DMS 273 treated with DMSO at 0.1 percent for 48 hours (cell line): Measurements from ENCODE around the gene TFDP1.

Experiments used
- DNase-seq: peaks from one replicate; lab custom pipeline; 2025; lab: John Stamatoyannopoulos, UW

The TFDP1 gene

DNA sequence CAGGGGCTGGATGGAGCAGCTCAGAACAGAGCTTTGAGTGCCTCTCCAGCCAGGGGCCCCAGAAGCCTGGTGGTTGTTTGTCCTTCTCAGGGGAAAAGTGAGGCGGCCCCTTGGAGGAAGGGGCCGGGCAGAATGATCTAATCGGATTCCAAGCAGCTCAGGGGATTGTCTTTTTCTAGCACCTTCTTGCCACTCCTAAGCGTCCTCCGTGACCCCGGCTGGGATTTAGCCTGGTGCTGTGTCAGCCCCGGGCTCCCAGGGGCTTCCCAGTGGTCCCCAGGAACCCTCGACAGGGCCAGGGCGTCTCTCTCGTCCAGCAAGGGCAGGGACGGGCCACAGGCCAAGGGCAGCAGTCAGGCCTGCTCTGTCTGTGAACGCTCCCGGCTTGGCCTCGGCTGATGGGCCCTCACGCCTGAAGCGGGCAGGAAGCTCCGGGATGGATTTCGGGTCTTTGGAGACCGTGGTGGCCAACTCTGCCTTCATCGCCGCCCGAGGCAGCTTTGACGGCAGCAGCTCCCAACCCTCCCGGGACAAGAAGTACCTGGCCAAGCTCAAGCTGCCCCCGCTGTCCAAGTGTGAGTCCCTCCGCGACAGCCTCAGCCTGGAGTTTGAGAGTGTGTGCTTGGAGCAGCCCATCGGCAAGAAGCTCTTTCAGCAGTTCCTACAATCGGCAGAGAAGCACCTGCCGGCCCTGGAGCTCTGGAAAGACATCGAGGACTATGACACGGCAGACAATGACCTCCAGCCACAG lies 82.6 kb downstream of the TFDP1 start, which contains the start of gene GRK1:
Gene GRK1, plus strand, starts transcription at position 269 of the 751 bp plus-strand sequence. Its CDS starts 168 bp downstream, at position 437.
- no peak for DNase-seq

DNA sequence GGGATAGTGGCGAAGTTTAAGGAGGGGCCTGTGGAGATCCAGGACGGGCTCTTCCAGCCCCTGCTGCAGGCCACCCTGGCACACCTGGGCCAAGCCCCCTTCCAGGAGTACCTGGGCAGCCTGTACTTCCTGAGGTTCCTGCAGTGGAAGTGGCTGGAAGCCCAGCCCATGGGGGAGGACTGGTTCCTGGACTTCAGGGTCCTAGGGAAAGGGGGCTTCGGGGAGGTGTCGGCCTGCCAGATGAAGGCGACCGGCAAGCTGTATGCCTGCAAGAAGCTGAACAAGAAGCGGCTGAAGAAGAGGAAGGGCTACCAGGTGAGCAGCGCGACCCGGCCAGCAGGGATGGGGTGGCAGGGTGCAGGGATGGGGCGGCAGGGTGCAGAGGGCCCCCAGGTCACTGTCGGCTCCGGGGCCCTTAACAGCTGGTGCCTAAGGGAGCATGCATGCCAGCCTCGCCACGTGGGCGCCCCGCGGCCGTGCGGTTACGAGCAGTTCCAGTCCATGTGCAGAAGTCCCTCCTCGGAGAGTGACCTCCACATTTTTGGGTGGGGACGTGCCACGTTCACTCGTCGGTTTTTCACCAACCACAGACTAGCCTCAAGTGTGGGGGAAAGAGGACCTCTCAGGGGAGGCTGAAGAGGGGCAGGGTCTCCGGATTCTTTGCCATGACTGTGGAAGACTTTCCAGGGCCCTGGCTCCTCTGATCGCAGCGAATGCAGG lies 83.4 kb downstream of the TFDP1 start:
- no peak for DNase-seq

GRCh38 chr13:113668491-113668971 lies 84.0 kb downstream of the TFDP1 start:
- no peak for DNase-seq

- DNase-seq: no peak
Observed at GRCh38 chr13:113669231-113669754, 84.7 kb downstream of the TFDP1 start.

DNA sequence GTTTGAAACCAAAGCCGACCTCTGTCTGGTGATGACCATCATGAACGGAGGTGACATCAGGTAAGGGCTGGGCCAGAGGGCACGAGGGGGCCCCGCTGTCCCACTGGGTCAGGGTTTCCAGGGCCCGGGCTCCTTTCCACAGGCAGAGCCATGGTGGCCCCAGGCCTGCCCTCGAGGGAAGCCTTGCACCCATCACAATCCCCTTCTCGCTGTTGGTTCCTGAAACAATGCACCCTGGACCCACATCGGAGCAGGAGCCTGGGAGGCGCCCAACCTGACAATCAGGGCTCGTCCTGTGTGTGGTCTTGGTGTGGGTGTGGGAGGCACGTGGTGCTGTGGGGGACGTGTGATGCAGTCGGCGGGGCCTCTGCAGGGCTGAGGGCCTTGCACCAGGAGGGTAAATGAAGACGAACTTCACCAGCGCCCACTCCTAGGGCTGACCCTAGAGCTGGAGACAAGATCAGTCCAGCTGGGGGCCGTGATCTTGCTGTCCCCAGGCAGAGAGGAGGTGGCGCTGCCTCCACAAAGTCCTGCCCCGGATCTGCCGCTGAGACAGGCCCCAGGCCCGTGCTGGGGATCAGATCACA lies 85.3 kb downstream of the TFDP1 start:
- DNase-seq: no peak

- DNase-seq: no peak
Observed at GRCh38 chr13:113670541-113670940, 86.0 kb downstream of the TFDP1 start.

DNA sequence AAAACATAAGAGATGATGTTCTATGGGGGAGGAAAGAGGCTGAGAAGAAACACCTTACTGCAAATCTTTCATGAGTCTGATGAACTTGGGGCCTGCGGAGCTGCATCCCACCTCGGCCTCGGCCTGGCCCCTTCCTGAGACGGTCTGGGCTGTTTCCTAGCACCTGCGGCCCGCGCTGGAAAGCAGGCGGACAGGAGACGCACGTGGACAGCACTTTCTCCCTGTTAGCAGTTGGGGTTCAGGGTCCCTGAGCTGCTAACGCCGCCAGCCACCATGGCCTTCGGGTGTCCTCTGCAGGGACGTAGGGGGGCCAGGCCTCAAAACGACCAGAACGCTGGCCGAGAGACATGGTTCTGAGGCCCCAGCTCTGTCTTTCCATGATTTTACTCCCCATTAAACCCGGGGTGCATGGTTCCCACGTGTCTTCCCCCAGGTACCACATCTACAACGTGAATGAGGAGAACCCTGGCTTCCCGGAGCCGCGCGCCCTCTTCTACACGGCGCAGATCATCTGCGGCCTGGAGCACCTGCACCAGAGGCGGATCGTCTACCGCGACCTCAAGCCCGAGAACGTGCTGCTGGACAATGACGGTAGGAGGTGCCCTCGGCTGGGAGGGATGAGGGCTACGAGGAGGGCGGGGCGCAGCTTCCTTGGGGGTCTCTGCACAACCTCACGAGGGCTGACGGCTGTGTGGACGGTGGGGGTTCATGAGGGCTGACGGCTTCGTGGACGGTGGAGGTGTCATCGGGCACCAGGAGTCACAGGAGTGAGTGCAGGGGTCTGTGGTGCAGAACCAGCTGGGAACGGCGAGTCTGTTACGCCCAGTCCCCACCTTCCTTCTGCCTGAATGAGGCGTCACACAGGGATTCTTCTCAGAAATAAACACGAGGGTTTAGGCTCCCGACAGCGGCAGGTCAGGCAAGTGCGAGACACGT lies 86.8 kb downstream of the TFDP1 start:
- no peak for DNase-seq

- DNase-seq: no peak
Observed at GRCh38 chr13:113672002-113672651, 87.6 kb downstream of the TFDP1 start.
